ENCODE results near the gene PCDHA11.

The PCDHA11 gene

DNA sequence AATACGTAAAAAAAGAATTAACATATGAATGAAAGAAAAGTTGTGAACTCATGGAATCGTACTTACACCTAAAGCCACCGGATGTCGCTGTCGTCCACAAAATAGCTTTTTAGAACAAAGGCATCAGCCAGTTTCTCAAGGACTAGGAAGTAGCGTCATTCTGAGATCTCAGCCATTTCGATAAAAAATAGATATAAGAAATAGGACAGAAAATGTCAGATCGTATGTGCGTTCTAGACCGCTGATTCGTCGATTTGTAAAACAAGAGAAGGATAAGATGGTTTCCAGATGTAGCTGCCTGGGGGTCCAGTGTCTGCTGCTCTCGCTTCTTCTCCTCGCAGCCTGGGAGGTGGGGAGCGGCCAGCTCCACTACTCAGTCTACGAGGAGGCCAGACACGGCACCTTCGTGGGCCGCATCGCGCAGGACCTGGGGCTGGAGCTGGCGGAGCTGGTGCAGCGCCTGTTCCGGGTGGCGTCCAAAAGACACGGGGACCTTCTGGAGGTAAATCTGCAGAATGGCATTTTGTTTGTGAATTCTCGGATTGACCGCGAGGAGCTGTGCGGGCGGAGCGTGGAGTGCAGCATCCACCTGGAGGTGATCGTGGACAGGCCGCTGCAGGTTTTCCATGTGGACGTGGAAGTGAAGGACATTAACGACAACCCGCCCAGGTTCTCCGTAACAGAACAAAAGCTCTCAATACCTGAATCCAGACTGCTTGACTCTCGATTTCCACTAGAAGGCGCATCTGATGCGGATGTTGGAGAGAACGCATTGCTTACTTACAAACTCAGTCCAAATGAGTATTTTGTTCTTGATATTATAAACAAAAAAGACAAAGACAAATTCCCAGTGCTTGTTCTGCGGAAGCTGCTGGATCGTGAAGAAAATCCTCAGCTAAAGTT lies 12.7 kb upstream of the PCDHA11 start, which contains the start of gene PCDHA10:
Gene PCDHA10 (plus strand): TSS at position 126 of the 903 bp plus-strand sequence. CDS start 152 bp downstream, at position 278.
- no peak for TF ChIP-seq CTCF (IDR thresholded peaks at IDR 0.05; ENCODE audit: low read depth, low read length, missing control alignments)
- DNase-seq (ENCODE audit: low read depth), result no peak
- H3K4me3 ChIP-seq (ENCODE audit: low read depth, low read length), result no peak within 1 kb of the TSS

DNA sequence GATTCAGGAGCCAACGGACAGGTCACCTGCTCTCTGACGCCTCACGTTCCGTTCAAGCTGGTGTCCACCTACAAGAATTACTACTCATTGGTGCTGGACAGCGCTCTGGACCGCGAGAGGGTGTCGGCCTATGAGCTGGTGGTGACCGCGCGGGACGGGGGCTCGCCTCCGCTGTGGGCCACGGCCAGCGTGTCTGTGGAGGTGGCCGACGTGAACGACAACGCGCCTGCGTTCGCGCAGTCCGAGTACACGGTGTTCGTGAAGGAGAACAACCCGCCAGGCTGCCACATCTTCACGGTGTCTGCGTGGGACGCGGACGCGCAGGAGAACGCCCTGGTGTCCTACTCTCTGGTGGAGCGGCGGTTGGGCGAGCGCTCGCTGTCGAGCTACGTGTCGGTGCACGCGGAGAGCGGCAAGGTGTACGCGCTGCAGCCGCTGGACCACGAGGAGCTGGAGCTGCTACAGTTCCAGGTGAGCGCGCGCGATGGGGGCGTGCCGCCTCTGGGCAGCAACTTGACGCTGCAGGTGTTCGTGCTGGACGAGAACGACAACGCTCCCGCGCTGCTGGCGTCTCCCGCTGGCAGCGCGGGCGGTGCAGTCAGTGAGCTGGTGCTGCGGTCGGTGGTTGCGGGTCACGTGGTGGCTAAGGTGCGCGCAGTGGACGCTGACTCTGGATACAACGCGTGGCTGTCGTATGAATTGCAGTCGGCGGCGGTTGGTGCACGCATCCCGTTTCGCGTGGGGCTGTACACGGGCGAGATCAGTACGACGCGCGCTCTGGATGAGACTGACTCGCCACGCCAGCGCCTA lies 11.4 kb upstream of the PCDHA11 start:
- TF ChIP-seq CTCF (IDR thresholded peaks at IDR 0.05; ENCODE audit: low read depth, low read length, missing control alignments), result no peak
- no peak for DNase-seq (ENCODE audit: low read depth)
- H3K4me3 ChIP-seq (ENCODE audit: low read depth, low read length), result no peak overlapping the region

DNA sequence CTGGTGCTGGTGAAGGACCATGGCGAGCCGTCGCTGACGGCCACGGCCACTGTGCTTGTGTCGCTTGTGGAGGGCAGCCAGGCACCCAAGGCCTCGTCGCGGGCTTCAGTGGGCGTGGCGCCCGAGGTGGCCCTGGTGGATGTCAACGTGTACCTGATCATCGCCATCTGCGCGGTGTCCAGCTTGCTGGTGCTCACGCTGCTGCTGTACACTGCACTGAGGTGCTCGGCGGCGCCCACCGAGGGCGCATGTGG lies 10.8 kb upstream of the PCDHA11 start:
- DNase-seq (ENCODE audit: low read depth), result no peak
- no peak for TF ChIP-seq CTCF (IDR thresholded peaks at IDR 0.05; ENCODE audit: low read depth, low read length, missing control alignments)
- no peak overlapping the region for H3K4me3 ChIP-seq (ENCODE audit: low read depth, low read length)

- no peak for DNase-seq (ENCODE audit: low read depth)
- H3K4me3 ChIP-seq (ENCODE audit: low read depth, low read length), result no peak overlapping the region
- no peak for TF ChIP-seq CTCF (IDR thresholded peaks at IDR 0.05; ENCODE audit: low read depth, low read length, missing control alignments)
Measured at GRCh38 chr5:140862441-140863295, 6.1 kb upstream of the PCDHA11 start.

GRCh38 chr5:140869555-140869886 lies 764 bp downstream of the PCDHA11 start:
- H3K4me3 ChIP-seq (ENCODE audit: low read depth, low read length), result no peak overlapping the region
- no peak for DNase-seq (ENCODE audit: low read depth)
- no peak for TF ChIP-seq CTCF (IDR thresholded peaks at IDR 0.05; ENCODE audit: low read depth, low read length, missing control alignments)

- no peak for DNase-seq (ENCODE audit: low read depth)
- TF ChIP-seq CTCF (IDR thresholded peaks at IDR 0.05; ENCODE audit: low read depth, low read length, missing control alignments), result no peak
- no peak overlapping the region for H3K4me3 ChIP-seq (ENCODE audit: low read depth, low read length)
Measured at GRCh38 chr5:140870221-140871201, 1.8 kb downstream of the PCDHA11 start.
